A673 (cell line): ENCODE results near the gene SNTG2. TPM values are rescaled to one million over a fixed set of nuclear protein-coding genes. Genes with fewer than 3 reads are reported as not detected.

Experiments used
- BruUV-seq: library from RNA; stranded (reverse); fragments of 400-500 nt; replicated peaks from 2 replicates; lab custom pipeline; 2021; lab: Mats Ljungman, UMichigan
- CTCF ChIA-PET: fragments of 300-600 bp; sonication (Branson Sonifier 250); formaldehyde crosslinking; loops from one replicate; lab custom pipeline; 2022; ENCODE audit warnings: antibody characterized with exemption; lab: Charles Lee
- POLR2A ChIA-PET: fragments of 300-600 bp; sonication (Branson Sonifier 250); formaldehyde crosslinking; loops from one replicate; lab custom pipeline; 2022; ENCODE audit warnings: antibody characterized with exemption; ENCODE audit not compliant: low non-redundant PET; lab: Charles Lee
- DNase-seq: peaks from one replicate; pipeline ENCODE4 v3.0.0-alpha.2; 2015; ENCODE audit warnings: low spot score
- H3K27ac ChIP-seq: fragments of 200-600 bp; sonication (generic); 2 replicates; pipeline ENCODE4 v1.5.1; 2016; ENCODE audit warnings: mixed run types, low read depth, mild to moderate bottlenecking, mixed read lengths, antibody characterized with exemption, low read length; ENCODE audit not compliant: poor library complexity, severe bottlenecking
- H3K27me3 ChIP-seq: fragments of 200-600 bp; sonication (generic); replicated peaks from 2 replicates; pipeline ENCODE4 v1.6.1; 2017; ENCODE audit warnings: mixed run types, low read depth, mild to moderate bottlenecking, mixed read lengths, antibody characterized with exemption, low read length; ENCODE audit not compliant: insufficient read depth, poor library complexity
- H3K36me3 ChIP-seq: fragments of 200-600 bp; sonication (generic); 2 replicates; pipeline ENCODE4 v1.6.1; 2016; ENCODE audit warnings: mixed run types, mild to moderate bottlenecking, mixed read lengths, antibody characterized with exemption, low read length; ENCODE audit not compliant: insufficient read depth, poor library complexity, severe bottlenecking
- H3K4me1 ChIP-seq: fragments of 200-600 bp; sonication (generic); 2 replicates; pipeline ENCODE4 v1.6.1; 2017; ENCODE audit warnings: mixed run types, mild to moderate bottlenecking, mixed read lengths, antibody characterized with exemption, low read length; ENCODE audit not compliant: insufficient read depth, poor library complexity, severe bottlenecking
- H3K4me3 ChIP-seq: fragments of 200-600 bp; sonication (generic); 2 replicates; pipeline ENCODE4 v1.5.1; 2016; ENCODE audit warnings: low read depth, mixed run types, mild to moderate bottlenecking, mixed read lengths, low read length; ENCODE audit not compliant: poor library complexity, severe bottlenecking
- H3K9me3 ChIP-seq: fragments of 200-600 bp; sonication (generic); 2 replicates; pipeline ENCODE4 v1.6.1; 2016; ENCODE audit warnings: mixed run types, low read depth, mild to moderate bottlenecking, mixed read lengths, antibody characterized with exemption, low read length; ENCODE audit not compliant: poor library complexity, severe bottlenecking
- EZH2 ChIP-seq: fragments of 200-600 bp; sonication (generic); IDR thresholded peaks from 2 replicates; pipeline ENCODE4 v1.6.1; 2017; ENCODE audit warnings: borderline replicate concordance, low read depth, mild to moderate bottlenecking, mixed read lengths, antibody characterized with exemption, low read length; ENCODE audit not compliant: poor library complexity, severe bottlenecking
- intact Hi-C: fragments of 100-400 bp; cut with micrococcal nuclease; formaldehyde crosslinking; loops from one replicate; pipeline ENCODE4 v1.10.0; 2022; ENCODE audit not compliant: unreplicated experiment
- total RNA-seq: library from RNA; stranded (reverse); gene quantifications from 2 replicates; pipeline ENCODE4 v1.2.3, GENCODE V29; 2021
- TF ChIP-seq, protein P1 (sequence below): fragments of 300-800, 200-600 bp; sonication (generic); conservative IDR thresholded peaks from 2 replicates; pipeline ENCODE4 v1.5.1; 2017; ENCODE audit warnings: low read depth, mild to moderate bottlenecking, antibody characterized with exemption, low read length, moderate library complexity, mixed read lengths

SNTG2 gene
- total RNA-seq, 1 experiment from 2014 or later = 3.7 TPM

DNA sequence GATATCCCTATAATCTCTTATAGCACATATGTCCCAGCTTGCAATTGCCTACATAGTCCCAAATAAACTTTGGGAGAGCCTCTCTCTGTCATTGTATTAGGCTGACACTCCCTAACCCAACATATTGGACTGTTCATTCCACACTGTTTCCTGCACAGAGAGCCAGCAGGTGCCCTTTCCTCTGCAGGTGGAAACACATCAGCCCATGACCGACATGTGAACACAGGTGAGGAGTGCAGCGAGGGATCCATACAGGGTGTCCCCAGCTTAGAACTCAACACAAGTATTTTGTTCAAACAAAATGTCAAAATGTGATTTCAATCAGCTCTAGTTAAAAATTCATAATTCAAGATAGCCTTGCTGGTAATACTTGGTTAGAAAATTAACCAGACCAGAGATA, 412.7 kb downstream of the SNTG2 start:
- H3K4me1 ChIP-seq = peaks cover 24% of the 10 kb centered on the region
- H3K27ac ChIP-seq = no peak overlapping the region
- DNase-seq = no peak
- ChIA-PET CTCF (no interaction called here), POLR2A (interaction anchor here (0.6 kb wide), 1 partner anchor 279 kb away, joined by 3 read pairs; no protein-coding TSS in a partner anchor)
- TF ChIP-seq, protein P1, sequence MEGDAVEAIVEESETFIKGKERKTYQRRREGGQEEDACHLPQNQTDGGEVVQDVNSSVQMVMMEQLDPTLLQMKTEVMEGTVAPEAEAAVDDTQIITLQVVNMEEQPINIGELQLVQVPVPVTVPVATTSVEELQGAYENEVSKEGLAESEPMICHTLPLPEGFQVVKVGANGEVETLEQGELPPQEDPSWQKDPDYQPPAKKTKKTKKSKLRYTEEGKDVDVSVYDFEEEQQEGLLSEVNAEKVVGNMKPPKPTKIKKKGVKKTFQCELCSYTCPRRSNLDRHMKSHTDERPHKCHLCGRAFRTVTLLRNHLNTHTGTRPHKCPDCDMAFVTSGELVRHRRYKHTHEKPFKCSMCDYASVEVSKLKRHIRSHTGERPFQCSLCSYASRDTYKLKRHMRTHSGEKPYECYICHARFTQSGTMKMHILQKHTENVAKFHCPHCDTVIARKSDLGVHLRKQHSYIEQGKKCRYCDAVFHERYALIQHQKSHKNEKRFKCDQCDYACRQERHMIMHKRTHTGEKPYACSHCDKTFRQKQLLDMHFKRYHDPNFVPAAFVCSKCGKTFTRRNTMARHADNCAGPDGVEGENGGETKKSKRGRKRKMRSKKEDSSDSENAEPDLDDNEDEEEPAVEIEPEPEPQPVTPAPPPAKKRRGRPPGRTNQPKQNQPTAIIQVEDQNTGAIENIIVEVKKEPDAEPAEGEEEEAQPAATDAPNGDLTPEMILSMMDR = no peak
- TF ChIP-seq EZH2 = no peak
- H3K4me3 ChIP-seq = no peak overlapping the region
- no peaks in the 10 kb centered on the region for H3K36me3 ChIP-seq
- no peaks in the 10 kb centered on the region for H3K27me3 ChIP-seq
- intact Hi-C loops = no loop called here
- H3K9me3 ChIP-seq = no peaks in the 10 kb centered on the region
- BruUV-seq = no TSS peak

DNA sequence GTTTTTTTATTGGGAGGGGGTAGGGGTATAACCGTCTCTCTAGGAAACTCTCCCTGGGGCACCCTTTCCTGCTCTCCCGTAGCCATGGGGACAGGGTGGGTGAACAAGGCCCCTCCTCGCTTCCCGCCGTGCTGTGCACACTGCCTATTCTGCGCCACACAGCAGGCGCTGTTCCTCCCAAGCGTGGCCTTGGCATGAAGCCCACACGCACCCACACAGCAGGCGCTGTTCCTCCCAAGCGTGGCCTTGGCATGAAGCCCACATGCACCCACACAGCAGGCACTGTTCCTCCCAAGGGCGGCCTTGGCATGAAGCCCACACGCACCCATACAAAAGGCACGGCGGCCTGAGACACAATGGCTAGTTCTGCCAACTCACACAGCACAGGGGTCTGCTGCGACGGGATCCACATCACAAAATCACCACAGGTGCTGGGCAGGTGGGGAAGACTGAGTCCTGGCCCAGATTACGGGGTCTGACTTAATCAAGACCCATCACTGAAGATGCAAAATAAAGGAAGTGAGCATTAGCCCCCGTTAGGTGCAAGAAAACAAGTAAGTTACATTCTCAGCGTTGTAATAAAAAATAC, 416.0 kb downstream of the SNTG2 start:
- Histone ChIP-seq H3K4me3 (peak overlapping the region; percentile 25), H3K4me1 (peaks cover 24% of the 10 kb centered on the region), H3K27ac (no peak overlapping the region), H3K36me3 (no peaks in the 10 kb centered on the region), H3K27me3 (no peaks in the 10 kb centered on the region), H3K9me3 (no peaks in the 10 kb centered on the region)
- TF ChIP-seq, protein P1 = no peak
- no peak for TF ChIP-seq EZH2
- BruUV-seq = no TSS peak
- ChIA-PET POLR2A (no interaction called here), CTCF (no interaction called here)
- DNase-seq = peak; percentile 83
- intact Hi-C loops = no loop called here

DNA sequence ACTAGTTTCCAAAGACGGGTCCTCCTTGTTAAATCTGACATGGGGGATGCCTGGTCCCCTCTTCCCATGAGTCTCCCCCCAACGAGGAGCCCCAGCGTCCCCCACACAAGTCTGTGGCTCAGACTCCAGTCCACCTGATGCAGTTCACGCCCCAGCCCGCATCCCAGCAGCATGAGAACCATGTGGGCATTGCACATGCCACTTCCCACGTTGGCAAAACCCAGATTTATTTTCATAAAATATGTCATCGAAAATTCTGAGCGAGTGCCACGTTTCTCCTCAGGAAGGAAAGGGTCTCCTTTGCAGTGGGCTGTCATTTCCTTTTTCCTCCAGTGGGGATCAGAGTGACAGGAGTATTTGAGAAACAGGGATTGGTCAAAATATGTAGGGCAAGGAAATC, 417.0 kb downstream of the SNTG2 start:
- Histone ChIP-seq H3K27me3 (no peaks in the 10 kb centered on the region), H3K27ac (no peak overlapping the region), H3K4me1 (peaks cover 24% of the 10 kb centered on the region), H3K4me3 (no peak overlapping the region), H3K9me3 (no peaks in the 10 kb centered on the region), H3K36me3 (no peaks in the 10 kb centered on the region)
- BruUV-seq = no TSS peak
- POLR2A ChIA-PET = no interaction called here
- TF ChIP-seq EZH2 = no peak
- TF ChIP-seq, protein P1 = no peak
- intact Hi-C loops = no loop called here
- peak; percentile 6 for DNase-seq
- CTCF ChIA-PET = no interaction called here
